GM21381 (cell line): ENCODE measurements around the gene VSTM2A.
"Not testable (repeated sequence)": the region's sequence is repeated elsewhere in the genome, so short reads cannot be mapped to it uniquely, and the experiment has no call there.

Source experiments
- ATAC-seq: cut with Tn5 transposase; IDR thresholded peaks from one replicate; pipeline ENCODE4 v1.9.1; 2021; ENCODE audit warnings: mild to moderate bottlenecking, moderate library complexity; ENCODE audit not compliant: unreplicated experiment

Gene VSTM2A

GRCh38 chr7:54541669-54542625 is at the start of gene VSTM2A:
Gene VSTM2A, plus strand, starts transcription at chr7:54542375. Its CDS starts 356 bp downstream, at chr7:54542731.
- no peak for ATAC-seq

- not testable (repeated sequence) for ATAC-seq
Measured at GRCh38 chr7:54504531-54504930, 37.6 kb upstream of the VSTM2A start.

GRCh38 chr7:54529568-54529967 is 12.6 kb upstream of the VSTM2A start:
- no peak for ATAC-seq

- ATAC-seq: no peak
Measured at GRCh38 chr7:54538122-54538521, 4.1 kb upstream of the VSTM2A start.

GRCh38 chr7:54543051-54543488 is 895 bp downstream of the VSTM2A start:
- ATAC-seq: no peak

- no peak for ATAC-seq
Measured at GRCh38 chr7:54544149-54544526, 2.0 kb downstream of the VSTM2A start.

- ATAC-seq: no peak
Measured at GRCh38 chr7:54544527-54545240, 2.5 kb downstream of the VSTM2A start.

GRCh38 chr7:54545241-54545563 is 3.0 kb downstream of the VSTM2A start:
- ATAC-seq: no peak

GRCh38 chr7:54546081-54546985 is 4.2 kb downstream of the VSTM2A start:
- no peak for ATAC-seq

- ATAC-seq: no peak
Measured at GRCh38 chr7:54546986-54547314, 4.8 kb downstream of the VSTM2A start.

- no peak for ATAC-seq
Measured at GRCh38 chr7:54550471-54550870, 8.3 kb downstream of the VSTM2A start.

GRCh38 chr7:54556121-54556520 is 13.9 kb downstream of the VSTM2A start:
- no peak for ATAC-seq

- no peak for ATAC-seq
Measured at GRCh38 chr7:54559401-54559800, 17.2 kb downstream of the VSTM2A start.

- no peak for ATAC-seq
Measured at GRCh38 chr7:54560198-54560597, 18.0 kb downstream of the VSTM2A start.

GRCh38 chr7:54560723-54561122 is 18.5 kb downstream of the VSTM2A start:
- ATAC-seq: no peak

- ATAC-seq: no peak
Measured at GRCh38 chr7:54563329-54563916, 21.2 kb downstream of the VSTM2A start.

GRCh38 chr7:54565432-54565831 is 23.3 kb downstream of the VSTM2A start:
- no peak for ATAC-seq

- no peak for ATAC-seq
Measured at GRCh38 chr7:54581511-54581910, 39.3 kb downstream of the VSTM2A start.

- no peak for ATAC-seq
Measured at GRCh38 chr7:54591404-54592386, 49.5 kb downstream of the VSTM2A start.

- ATAC-seq: peak; percentile 52
Measured at GRCh38 chr7:54596747-54597146, 54.6 kb downstream of the VSTM2A start.
